HepG2 (cell line): ENCODE data around the gene SHLD1. TPM values are rescaled to one million over a fixed set of nuclear protein-coding genes. Genes with fewer than 3 reads are reported as not detected.

Experiments used
- ATAC-seq: fragments of 200-7000 bp; cut with Tn5 transposase; 3 replicates; pipeline ENCODE4 v1.9.1; 2020; ENCODE audit warnings: mild to moderate bottlenecking, moderate library complexity
- BruUV-seq: library from RNA; stranded (reverse); fragments of 400-500 nt; replicated peaks from 2 replicates; lab custom pipeline; 2021; lab: Mats Ljungman, UMichigan
- CTCF ChIA-PET: fragments of 300-600 bp; formaldehyde crosslinking; extraction: SDS; loops from one replicate; lab custom pipeline; 2021; ENCODE audit warnings: low total read pairs, inconsistent platforms, low intra/inter-chr PET ratio; lab: Yijun Ruan, JAX
- POLR2A ChIA-PET: fragments of 350-600 bp; sonication (Branson Sonifier 250); formaldehyde crosslinking; loops from one replicate; lab custom pipeline; 2020; ENCODE audit warnings: antibody characterized with exemption, inconsistent platforms; lab: Yijun Ruan, JAX
- DNase-seq: peaks from one replicate; pipeline ENCODE4 v3.0.0-alpha.2; 2015; ENCODE audit warnings: low spot score
- FAIRE-seq: peaks from 3 replicates; lab custom pipeline; 2011; peaks lifted over from hg19 to GRCh38; lab: Jason Lieb, UNC
- H2AFZ ChIP-seq: one replicate; pipeline ENCODE4 v1.6.1; 2011; ENCODE audit warnings: low read length, inconsistent platforms
- H3K27ac ChIP-seq: fragments of 300-600 bp; 3 replicates; pipeline ENCODE4 v1.8.0; 2011; ENCODE audit warnings: mixed run types, mild to moderate bottlenecking, mixed read lengths, low read length, inconsistent platforms; ENCODE audit not compliant: insufficient read depth; ENCODE audit errors: extremely low read length
- H3K27me3 ChIP-seq, 2 experiments: fragments of 200-600 bp in 1 of 2; 2 replicates in 1 of 2; 3 replicates in 1 of 2; pipeline versions ENCODE4 v1.6.0 to v1.8.0; 2011; ENCODE audit warnings: low read length in 2 of 2, mild to moderate bottlenecking in 2 of 2, moderate library complexity in 2 of 2, inconsistent platforms in 1 of 2; ENCODE audit not compliant: insufficient read depth in 2 of 2, control insufficient read depth in 1 of 2
- H3K36me3 ChIP-seq, 2 experiments: fragments of 200-600 bp in 1 of 2; replicated peaks in 1 of 2; 2 replicates in 1 of 2; 3 replicates in 1 of 2; pipeline versions ENCODE4 v1.5.1 to v1.8.0; 2011; ENCODE audit warnings: low read length in 2 of 2, inconsistent platforms in 1 of 2; ENCODE audit not compliant: insufficient read depth in 2 of 2, control insufficient read depth in 1 of 2
- H3K4me1 ChIP-seq: 2 replicates; pipeline ENCODE4 v1.5.1; 2012; ENCODE audit warnings: low read length, inconsistent platforms; ENCODE audit not compliant: insufficient read depth
- H3K4me2 ChIP-seq: 2 replicates; pipeline ENCODE4 v1.6.0; 2011; ENCODE audit warnings: low read depth, low read length, inconsistent platforms
- H3K4me3 ChIP-seq, 3 experiments: fragments of 200-600 bp in 1 of 3; sonication (generic), shearing (Covaris generic) in 1 of 3; replicated peaks in 1 of 3; 2 replicates each; pipeline ENCODE4 v1.5.1; 2011 to 2016; ENCODE audit warnings: low read length in 3 of 3, inconsistent platforms in 2 of 3, low read depth in 2 of 3, mild to moderate bottlenecking in 2 of 3, control low read depth in 1 of 3, mixed read lengths in 1 of 3; ENCODE audit not compliant: insufficient read depth in 1 of 3
- H3K79me2 ChIP-seq: one replicate; pipeline ENCODE4 v1.6.1; 2011; ENCODE audit warnings: low read length, inconsistent platforms; ENCODE audit not compliant: insufficient read depth
- H3K9ac ChIP-seq: 2 replicates; pipeline ENCODE4 v1.6.0; 2011; ENCODE audit warnings: mild to moderate bottlenecking, low read depth, low read length, inconsistent platforms; ENCODE audit not compliant: insufficient read depth
- H3K9me3 ChIP-seq: 2 replicates; pipeline ENCODE4 v1.5.1; 2012; ENCODE audit warnings: mild to moderate bottlenecking, low read length
- H4K20me1 ChIP-seq: 2 replicates; pipeline ENCODE4 v1.6.0; 2011; ENCODE audit warnings: inconsistent platforms, mild to moderate bottlenecking, low read length, moderate library complexity; ENCODE audit not compliant: insufficient read depth
- ASH2L ChIP-seq: fragments of 300-600, 200-600 bp; sonication (generic); IDR thresholded peaks from 2 replicates; pipeline ENCODE4 v1.7.0; 2017; ENCODE audit warnings: low read depth, mild to moderate bottlenecking, moderate library complexity, mixed read lengths, low read length; ENCODE audit not compliant: insufficient read length
- ATF7-NPFF ChIP-seq: sonication (generic); formaldehyde crosslinking; IDR thresholded peaks from 2 replicates; pipeline ENCODE4 v1.8.1; 2023; ENCODE audit warnings: mild to moderate bottlenecking, low read depth, missing genetic modification reagents, moderate library complexity
- DZIP1 ChIP-seq: sonication (generic); formaldehyde crosslinking; IDR thresholded peaks from 2 replicates; pipeline ENCODE4 v1.5.0; 2020; ENCODE audit warnings: mild to moderate bottlenecking, missing genetic modification reagents
- GTF3A ChIP-seq: sonication (generic); formaldehyde crosslinking; conservative IDR thresholded peaks from 2 replicates; pipeline ENCODE4 v1.4.0; 2020; ENCODE audit warnings: mild to moderate bottlenecking, missing genetic modification reagents
- HDAC6 ChIP-seq: fragments of 200-600 bp; sonication (generic); IDR thresholded peaks from 2 replicates; pipeline ENCODE4 v1.7.0; 2017; ENCODE audit warnings: mild to moderate bottlenecking, antibody characterized with exemption, low read length, low read depth
- HMG20B ChIP-seq: conservative IDR thresholded peaks from 2 replicates; pipeline ENCODE4 v1.6.1; 2016; ENCODE audit warnings: missing genetic modification reagents, missing compliant biosample characterization
- NFAT5 ChIP-seq: sonication (generic); formaldehyde crosslinking; IDR thresholded peaks from 2 replicates; pipeline ENCODE4 v1.4.0; 2020; ENCODE audit warnings: missing genetic modification reagents
- NR2F1 ChIP-seq, 2 experiments: fragments of 450-650 bp in 1 of 2; formaldehyde crosslinking in 1 of 2; IDR thresholded peaks; 2 replicates each; pipeline versions ENCODE4 v1.5.0 to v1.6.1; 2016 to 2020; ENCODE audit warnings: mild to moderate bottlenecking in 1 of 2, missing compliant biosample characterization in 1 of 2, missing genetic modification reagents in 1 of 2, moderate library complexity in 1 of 2
- REL ChIP-seq: sonication (generic); formaldehyde crosslinking; conservative IDR thresholded peaks from 2 replicates; pipeline ENCODE4 v1.8.0; 2022; ENCODE audit warnings: mild to moderate bottlenecking, missing genetic modification reagents, moderate library complexity
- SP2 ChIP-seq: sonication (generic); formaldehyde crosslinking; IDR thresholded peaks from 2 replicates; pipeline ENCODE4 v1.5.1; 2020; ENCODE audit warnings: mild to moderate bottlenecking, missing genetic modification reagents
- ZBTB42 ChIP-seq: sonication (generic); formaldehyde crosslinking; IDR thresholded peaks from 2 replicates; pipeline ENCODE4 v1.5.0; 2020; ENCODE audit warnings: mild to moderate bottlenecking, missing genetic modification reagents
- ZFP36L1 ChIP-seq: sonication (generic); formaldehyde crosslinking; IDR thresholded peaks from 2 replicates; pipeline ENCODE4 v1.8.0; 2022; ENCODE audit warnings: mild to moderate bottlenecking, missing genetic modification reagents, moderate library complexity
- ZNF124 ChIP-seq: sonication (generic); formaldehyde crosslinking; IDR thresholded peaks from 2 replicates; pipeline ENCODE4 v1.4.0; 2020; ENCODE audit warnings: missing genetic modification reagents
- ZNF343 ChIP-seq: sonication (generic); formaldehyde crosslinking; IDR thresholded peaks from 2 replicates; pipeline ENCODE4 v1.4.0; 2020; ENCODE audit warnings: mild to moderate bottlenecking, missing genetic modification reagents
- WGBS: methylation state at CpG from one replicate; pipeline ENCODE4 v1.1.6; 2017; ENCODE audit warnings: low lambda C conversion rate; 5-methylcytosine and 5-hydroxymethylcytosine counted together
- in situ Hi-C: cut with HindIII; loops from 2 replicates; pipeline ENCODE4 v1.10.0; 2017; ENCODE audit warnings: low pct_unique_long_range_greater_than_20kb; ENCODE audit not compliant: extremely low pct_ligation_motif_present
- intact Hi-C: fragments of 100-400 bp; cut with micrococcal nuclease; formaldehyde crosslinking; loops from one replicate; pipeline ENCODE4 v1.10.0; 2022; ENCODE audit not compliant: unreplicated experiment
- polyA plus RNA-seq, 8 experiments: library from polyadenylated mRNA; depleted of rRNA in 3 of 8; stranded (reverse) in 7 of 8; unstranded in 1 of 8; fragments of >200 nt; fragmentation: Illumina TruSeq in 4 of 8; extraction: Trizol in 4 of 8; gene quantifications; 2 replicates each; pipeline versions ENCODE4 v1.2.1 to v1.2.3, GENCODE V29; 2011 to 2016; ENCODE audit warnings: low read depth in 4 of 8, missing spikeins in 1 of 8, mixed read lengths in 1 of 8; ENCODE audit not compliant: insufficient read depth in 1 of 8
- total RNA-seq, 5 experiments: library from RNA; depleted of rRNA; stranded (reverse); fragments of >200 nt; fragmentation: Illumina TruSeq; extraction: Trizol; gene quantifications; 2 replicates each; pipeline ENCODE4 v1.2.3, GENCODE V29; 2016; ENCODE audit warnings: low read depth in 1 of 5

Gene SHLD1
- total and polyA plus RNA-seq, 2 of the 13 experiments (the other 11 are each of a cell fraction or from before 2014, with no cell fraction given): 8.9 to 10.0 TPM

- ATAC-seq (peak; percentile 99), DNase-seq (peak; percentile 94), FAIRE-seq (peak; percentile 92)
- Histone ChIP-seq H3K4me1 (peaks cover 33% of the 10 kb centered on the region), H3K9ac (no peak overlapping the region), H3K27me3 (no peaks in the 10 kb centered on the region), H4K20me1 (no peaks in the 10 kb centered on the region), H3K4me3 (no peak overlapping the region), H3K27ac (no peak overlapping the region), H3K79me2 (no peaks in the 10 kb centered on the region), H3K9me3 (no peaks in the 10 kb centered on the region), H3K4me2 (no peak overlapping the region), H3K36me3 (peaks cover 0 to 5% of the 10 kb centered on the region in 2 experiments; a peak in 2 of 5 replicates), H2AFZ (no peak overlapping the region)
- intact Hi-C loops: loop anchor here (1.0 to 10.0 kb wide), 6 partner anchors 36 to 286 kb away; partner anchors contain the start of gene SHLD1
- CTCF ChIA-PET: interaction anchor here (1.1 to 3.6 kb wide), 7 partner anchors 31 to 289 kb away, joined by 3 to 58 read pairs (median 7); no protein-coding TSS in a partner anchor
- 1% methylated on average over 3 of the region's 3 CpGs for WGBS
- in situ Hi-C loops: loop anchor here (5.0 kb wide), 1 partner anchor 221 kb away; no protein-coding TSS in a partner anchor
- TSS peak; percentile 26 for BruUV-seq
- POLR2A ChIA-PET: interaction anchor here (0.6 to 1.0 kb wide), 4 partner anchors 9 to 219 kb away, joined by 3 to 5 read pairs (median 4); partner anchors contain the start of gene SHLD1
- TF ChIP-seq HDAC6 (no peak), ZFP36L1 (CRISPR knock-in tag) (no peak), ASH2L (peak; percentile 44), NFAT5 (no peak), REL (CRISPR knock-in tag) (no peak), DZIP1 (CRISPR knock-in tag) (no peak), SP2 (CRISPR knock-in tag) (no peak), GTF3A (CRISPR knock-in tag) (no peak), ZNF124 (CRISPR knock-in tag) (peak; percentile 58; the same call in 1 of the 2 replicates), ATF7-NPFF (CRISPR knock-in tag) (no peak), ZNF343 (no peak), ZBTB42 (no peak), NR2F1 (CRISPR knock-in tag; IDR thresholded peaks at IDR 0.05) (no peak), HMG20B (CRISPR knock-in tag) (no peak)
These were observed 38.2 kb downstream of the SHLD1 start for GRCh38 chr20:5788385-5788895.
